Caco-2 (cell line): ENCODE measurements around the gene ASB1. TPM values are rescaled to one million over a fixed set of nuclear protein-coding genes. Genes with fewer than 3 reads are reported as not detected.

ENCODE experiments used
- BruUV-seq: library from RNA; stranded (reverse); fragments of 400-500 nt; replicated peaks from 2 replicates; lab custom pipeline; 2021; lab: Mats Ljungman, UMichigan
- CTCF ChIA-PET: fragments of 300-600 bp; sonication (Branson Sonifier 250); formaldehyde crosslinking; loops from one replicate; lab custom pipeline; 2022; ENCODE audit warnings: antibody characterized with exemption; lab: Charles Lee
- POLR2A ChIA-PET: fragments of 300-600 bp; sonication (Branson Sonifier 250); formaldehyde crosslinking; loops from one replicate; lab custom pipeline; 2022; ENCODE audit warnings: antibody characterized with exemption; lab: Charles Lee
- DNase-seq, 2 experiments: peaks; one replicate each; pipeline versions ENCODE4 v3.0.0 to v3.0.0-alpha.2; 2020 to 2022
- H3K27me3 ChIP-seq: replicated peaks from 2 replicates; pipeline ENCODE4 v1.6.0; 2011; ENCODE audit warnings: low read length; ENCODE audit not compliant: control insufficient read depth, insufficient read depth
- H3K36me3 ChIP-seq: 2 replicates; pipeline ENCODE4 v1.5.1; 2011; ENCODE audit warnings: low read length; ENCODE audit not compliant: control insufficient read depth, insufficient read depth
- H3K4me1 ChIP-seq: fragments of 250-450 bp; sonication (Bioruptor Pico); 2 replicates; pipeline ENCODE4 v1.5.1; 2020; ENCODE audit warnings: mild to moderate bottlenecking
- H3K4me3 ChIP-seq: 2 replicates; pipeline ENCODE4 v1.5.1; 2011; ENCODE audit warnings: low read depth, mild to moderate bottlenecking, control low read depth, low read length
- H3K9me3 ChIP-seq: fragments of 250-450 bp; sonication (Bioruptor Pico); 2 replicates; pipeline ENCODE4 v1.5.1; 2020; ENCODE audit warnings: mild to moderate bottlenecking, moderate library complexity
- H3K27ac Mint-ChIP-seq: one replicate; pipeline ENCODE4 v1.8.0; 2022; ENCODE audit warnings: mixed read lengths; ENCODE audit not compliant: unreplicated experiment
- H3K27me3 Mint-ChIP-seq: one replicate; pipeline ENCODE4 v1.8.0; 2022; ENCODE audit warnings: mixed read lengths; ENCODE audit not compliant: insufficient read depth, unreplicated experiment
- H3K36me3 Mint-ChIP-seq: one replicate; pipeline ENCODE4 v1.8.0; 2022; ENCODE audit warnings: mild to moderate bottlenecking, mixed read lengths; ENCODE audit not compliant: insufficient read depth, unreplicated experiment
- H3K4me1 Mint-ChIP-seq: one replicate; pipeline ENCODE4 v1.8.0; 2022; ENCODE audit warnings: low read depth, mixed read lengths; ENCODE audit not compliant: unreplicated experiment
- H3K4me3 Mint-ChIP-seq: one replicate; pipeline ENCODE4 v1.8.0; 2022; ENCODE audit warnings: mild to moderate bottlenecking, moderate library complexity, mixed read lengths; ENCODE audit not compliant: unreplicated experiment
- H3K9me3 Mint-ChIP-seq: one replicate; pipeline ENCODE4 v1.8.0; 2022; ENCODE audit warnings: mixed read lengths; ENCODE audit not compliant: unreplicated experiment
- intact Hi-C: fragments of 100-400 bp; cut with micrococcal nuclease; formaldehyde crosslinking; loops from one replicate; pipeline ENCODE4 v1.10.0; 2022; ENCODE audit not compliant: unreplicated experiment
- total RNA-seq: library from RNA; stranded (reverse); gene quantifications from 2 replicates; pipeline ENCODE4 v1.2.3, GENCODE V29; 2022
- TF ChIP-seq, protein P1 (sequence below), 2 experiments: fragments of 200-600 bp in 1 of 2; IDR thresholded peaks; 1 replicate in 1 of 2; 2 replicates in 1 of 2; pipeline versions ENCODE4 v1.5.1 to v1.8.0; 2011 to 2022; ENCODE audit warnings: antibody characterized with exemption in 1 of 2, control low read depth in 1 of 2, inconsistent platforms in 1 of 2, low read depth in 1 of 2, low read length in 1 of 2, mild to moderate bottlenecking in 1 of 2, moderate library complexity in 1 of 2; ENCODE audit not compliant: insufficient read depth in 1 of 2, severe bottlenecking in 1 of 2, unreplicated experiment in 1 of 2

ASB1 gene
- total RNA-seq, 1 experiment from 2014 or later = 16.9 TPM

DNA sequence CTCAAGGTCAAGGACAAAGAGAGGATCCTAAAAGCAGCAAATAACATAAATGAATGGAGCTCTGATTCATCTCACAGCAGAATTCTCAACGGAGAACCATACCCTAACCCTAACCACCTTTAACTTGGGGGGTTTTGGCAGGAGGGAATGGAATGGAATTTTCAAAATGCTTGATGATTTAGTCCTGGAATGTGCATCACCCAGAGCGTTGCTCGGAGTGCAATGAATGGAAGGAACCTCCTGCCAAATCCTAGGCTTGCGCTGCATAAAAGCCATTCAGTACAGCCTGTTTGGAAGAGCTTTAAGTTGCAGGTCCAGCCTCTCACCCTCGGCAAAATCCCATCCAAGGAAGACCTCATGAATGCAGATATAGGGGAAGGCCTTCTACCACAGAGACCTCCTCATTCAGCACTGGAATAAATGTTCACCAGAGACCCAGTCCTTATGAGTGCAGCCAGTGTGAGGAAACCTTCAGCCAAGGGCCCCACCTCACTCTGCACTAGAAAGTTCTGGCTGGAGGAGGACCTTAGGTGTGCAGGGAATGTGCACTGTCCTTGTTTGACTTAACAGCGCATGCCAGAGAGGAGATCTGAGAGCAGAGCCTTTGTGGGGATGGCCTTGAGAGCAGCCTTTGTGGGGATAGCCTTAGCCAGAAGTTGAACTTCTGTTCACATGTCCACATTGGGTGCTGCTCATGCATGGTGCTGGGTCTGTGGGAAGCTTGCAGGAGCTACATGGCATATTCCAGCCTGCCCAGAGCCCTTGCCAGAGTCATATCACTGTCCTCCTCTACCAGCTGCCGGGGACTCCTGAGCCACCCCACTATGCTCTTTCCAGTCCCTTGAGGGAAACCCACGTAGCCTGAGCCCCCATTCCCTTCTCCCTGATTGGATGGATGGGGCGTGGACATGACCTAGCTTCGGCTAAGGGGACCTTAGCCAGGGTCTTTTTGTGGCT is 30.5 kb downstream of the ASB1 start:
- Histone ChIP-seq H3K4me3 (no peak overlapping the region), H3K27me3 (no peaks in the 10 kb centered on the region), H3K36me3 (no peaks in the 10 kb centered on the region), H3K9me3 (no peaks in the 10 kb centered on the region), H3K4me1 (no peaks in the 10 kb centered on the region)
- Mint-ChIP-seq H3K27me3 (no peaks in the 10 kb centered on the region), H3K4me1 (no peaks in the 10 kb centered on the region), H3K9me3 (no peaks in the 10 kb centered on the region), H3K36me3 (no peaks in the 10 kb centered on the region), H3K27ac (no peak overlapping the region), H3K4me3 (no peak overlapping the region)
- ChIA-PET POLR2A (no interaction called here), CTCF (no interaction called here)
- intact Hi-C loops = no loop called here
- no TSS peak for BruUV-seq
- TF ChIP-seq, protein P1, sequence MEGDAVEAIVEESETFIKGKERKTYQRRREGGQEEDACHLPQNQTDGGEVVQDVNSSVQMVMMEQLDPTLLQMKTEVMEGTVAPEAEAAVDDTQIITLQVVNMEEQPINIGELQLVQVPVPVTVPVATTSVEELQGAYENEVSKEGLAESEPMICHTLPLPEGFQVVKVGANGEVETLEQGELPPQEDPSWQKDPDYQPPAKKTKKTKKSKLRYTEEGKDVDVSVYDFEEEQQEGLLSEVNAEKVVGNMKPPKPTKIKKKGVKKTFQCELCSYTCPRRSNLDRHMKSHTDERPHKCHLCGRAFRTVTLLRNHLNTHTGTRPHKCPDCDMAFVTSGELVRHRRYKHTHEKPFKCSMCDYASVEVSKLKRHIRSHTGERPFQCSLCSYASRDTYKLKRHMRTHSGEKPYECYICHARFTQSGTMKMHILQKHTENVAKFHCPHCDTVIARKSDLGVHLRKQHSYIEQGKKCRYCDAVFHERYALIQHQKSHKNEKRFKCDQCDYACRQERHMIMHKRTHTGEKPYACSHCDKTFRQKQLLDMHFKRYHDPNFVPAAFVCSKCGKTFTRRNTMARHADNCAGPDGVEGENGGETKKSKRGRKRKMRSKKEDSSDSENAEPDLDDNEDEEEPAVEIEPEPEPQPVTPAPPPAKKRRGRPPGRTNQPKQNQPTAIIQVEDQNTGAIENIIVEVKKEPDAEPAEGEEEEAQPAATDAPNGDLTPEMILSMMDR (IDR thresholded peaks at IDR 0.05; ENCODE audit: insufficient read depth in 1 of 2, low read depth in 1 of 2, low read length in 1 of 2, severe bottlenecking in 1 of 2, unreplicated experiment in 1 of 2) = no peak
- DNase-seq = no peak

DNA sequence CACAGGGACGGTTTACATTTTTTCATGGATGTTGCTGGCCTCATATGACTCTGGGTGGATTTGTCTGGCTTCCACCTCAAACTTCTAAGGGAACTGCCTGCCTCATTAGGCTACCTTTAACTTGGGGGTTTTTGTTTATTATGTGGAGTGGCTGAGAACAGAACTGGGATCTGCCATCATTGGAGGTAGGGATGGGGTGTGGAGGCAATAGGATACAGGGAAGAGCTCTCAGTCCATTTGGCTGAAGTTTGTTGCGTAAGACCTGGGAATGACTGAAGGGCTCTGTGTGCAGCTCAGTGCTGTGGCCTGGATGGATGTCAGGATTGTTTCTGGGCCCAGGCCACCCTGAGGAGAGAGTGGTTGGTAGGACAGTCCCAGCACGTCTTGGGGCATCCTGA is 31.2 kb downstream of the ASB1 start:
- no peaks in the 10 kb centered on the region for H3K36me3 ChIP-seq
- Mint-ChIP-seq H3K9me3 (no peaks in the 10 kb centered on the region), H3K27me3 (no peaks in the 10 kb centered on the region), H3K4me3 (no peak overlapping the region), H3K4me1 (no peaks in the 10 kb centered on the region), H3K27ac (no peak overlapping the region), H3K36me3 (no peaks in the 10 kb centered on the region)
- no peaks in the 10 kb centered on the region for H3K4me1 ChIP-seq
- no TSS peak for BruUV-seq
- TF ChIP-seq, protein P1 (IDR thresholded peaks at IDR 0.05; ENCODE audit: insufficient read depth in 1 of 2, low read depth in 1 of 2, low read length in 1 of 2, severe bottlenecking in 1 of 2, unreplicated experiment in 1 of 2) = no peak
- H3K9me3 ChIP-seq = no peaks in the 10 kb centered on the region
- ChIA-PET CTCF (no interaction called here), POLR2A (no interaction called here)
- no peak for DNase-seq
- H3K27me3 ChIP-seq = no peaks in the 10 kb centered on the region
- H3K4me3 ChIP-seq = no peak overlapping the region
- intact Hi-C loops = no loop called here

DNA sequence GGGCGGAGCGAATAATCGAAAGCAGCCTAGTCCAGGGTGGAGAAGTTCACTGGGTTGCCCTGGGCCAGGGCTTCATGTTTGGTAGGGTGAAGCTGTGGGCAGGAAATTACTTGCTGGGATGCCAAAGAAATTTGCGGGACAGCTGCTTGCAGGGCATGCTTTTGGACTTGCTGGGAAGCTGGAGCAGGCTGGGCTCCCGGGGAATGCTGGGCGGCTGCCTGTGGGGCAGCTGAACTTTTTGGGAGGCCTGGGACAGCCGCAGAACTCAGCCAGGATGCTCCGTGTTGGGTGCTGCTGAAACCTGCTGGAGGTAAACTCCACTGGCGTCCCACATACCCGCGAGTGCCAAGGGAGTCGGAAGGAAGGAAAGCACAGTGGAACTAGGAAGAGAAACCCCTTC is 31.9 kb downstream of the ASB1 start:
- intact Hi-C loops = no loop called here
- CTCF ChIA-PET = no interaction called here
- POLR2A ChIA-PET = no interaction called here
- DNase-seq = no peak
- Mint-ChIP-seq H3K36me3 (no peaks in the 10 kb centered on the region), H3K4me1 (no peaks in the 10 kb centered on the region), H3K27ac (no peak overlapping the region), H3K9me3 (no peaks in the 10 kb centered on the region), H3K4me3 (no peak overlapping the region), H3K27me3 (no peaks in the 10 kb centered on the region)
- no peak overlapping the region for H3K4me3 ChIP-seq
- H3K9me3 ChIP-seq = no peaks in the 10 kb centered on the region
- H3K4me1 ChIP-seq = no peaks in the 10 kb centered on the region
- no TSS peak for BruUV-seq
- TF ChIP-seq, protein P1 (IDR thresholded peaks at IDR 0.05; ENCODE audit: insufficient read depth in 1 of 2, low read depth in 1 of 2, low read length in 1 of 2, severe bottlenecking in 1 of 2, unreplicated experiment in 1 of 2) = no peak
- H3K36me3 ChIP-seq = no peaks in the 10 kb centered on the region
- no peaks in the 10 kb centered on the region for H3K27me3 ChIP-seq
